Hepatocyte (in vitro differentiated cells): Measurements from ENCODE around the gene CPSF3. TPM values are rescaled to one million over a fixed set of nuclear protein-coding genes. Genes with fewer than 3 reads are reported as not detected.

Experiments
- DNase-seq: peaks from one replicate; pipeline ENCODE4 v3.0.0-alpha.2; 2016; ENCODE audit warnings: low spot score
- H2AFZ ChIP-seq: fragments of 200-600 bp; sonication (generic); 2 replicates; pipeline ENCODE4 v1.6.0; 2016; ENCODE audit warnings: antibody characterized with exemption, mild to moderate bottlenecking
- H3K27ac ChIP-seq: fragments of 200-600 bp; sonication (generic); 2 replicates; pipeline ENCODE4 v1.5.1; 2016; ENCODE audit warnings: mild to moderate bottlenecking
- H3K27me3 ChIP-seq: fragments of 200-600 bp; sonication (generic); 2 replicates; pipeline ENCODE4 v1.6.1; 2016
- H3K36me3 ChIP-seq: fragments of 200-600 bp; sonication (generic); replicated peaks from 2 replicates; pipeline ENCODE4 v1.5.1; 2016; ENCODE audit warnings: low read depth; ENCODE audit not compliant: insufficient read depth
- H3K4me1 ChIP-seq: fragments of 200-600 bp; sonication (generic); 2 replicates; pipeline ENCODE4 v1.5.1; 2016; ENCODE audit warnings: mild to moderate bottlenecking, moderate library complexity; ENCODE audit not compliant: insufficient read depth
- H3K4me2 ChIP-seq: fragments of 200-600 bp; sonication (generic); 2 replicates; pipeline ENCODE4 v1.6.0; 2016
- H3K4me3 ChIP-seq: fragments of 200-600 bp; sonication (generic); 2 replicates; pipeline ENCODE4 v1.5.1; 2016; ENCODE audit warnings: mild to moderate bottlenecking
- H3K79me2 ChIP-seq: fragments of 200-600 bp; sonication (generic); 2 replicates; pipeline ENCODE4 v1.6.0; 2017; ENCODE audit warnings: mild to moderate bottlenecking
- H3K9me2 ChIP-seq: fragments of 200-600 bp; sonication (generic); replicated peaks from 2 replicates; pipeline ENCODE4 v1.6.0; 2017; ENCODE audit warnings: mild to moderate bottlenecking; ENCODE audit not compliant: insufficient read depth
- H3K9me3 ChIP-seq: fragments of 200-600 bp; sonication (generic); 2 replicates; pipeline ENCODE4 v1.5.1; 2016; ENCODE audit warnings: low read depth, mild to moderate bottlenecking
- H4K20me1 ChIP-seq: fragments of 200-600 bp; sonication (generic); 2 replicates; pipeline ENCODE4 v1.6.0; 2016; ENCODE audit warnings: mild to moderate bottlenecking; ENCODE audit not compliant: insufficient read depth, poor library complexity, severe bottlenecking
- EZH2 ChIP-seq: fragments of 200-600 bp; sonication (generic); IDR thresholded peaks from 2 replicates; pipeline ENCODE4 v1.6.1; 2016; ENCODE audit warnings: antibody characterized with exemption, mild to moderate bottlenecking, borderline replicate concordance
- EZH2phosphoT487 ChIP-seq: fragments of 200-600 bp; sonication (generic); IDR thresholded peaks from one replicate; pipeline ENCODE4 v1.6.1; 2018; ENCODE audit warnings: antibody characterized with exemption, mild to moderate bottlenecking, low read depth, moderate library complexity; ENCODE audit not compliant: unreplicated experiment, severe bottlenecking
- WGBS: methylation state at CpG from one replicate; pipeline ENCODE4 v1.1.6; 2016; ENCODE audit warnings: low lambda C conversion rate; ENCODE audit errors: missing lambda C conversion rate; 5-methylcytosine and 5-hydroxymethylcytosine counted together
- polyA plus RNA-seq: library from polyadenylated mRNA; unstranded; fragments of >200 nt; fragmentation: Nextera tagmentation; extraction: Ambion mirVana; gene quantifications from 2 replicates; pipeline ENCODE4 v1.2.1, GENCODE V29; 2016
- total RNA-seq: library from RNA; depleted of rRNA; stranded (reverse); fragments of >200 nt; gene quantifications from 2 replicates; pipeline ENCODE4 v1.2.3, GENCODE V29; 2014
- TF ChIP-seq, protein P1 (sequence below): fragments of 200-600 bp; sonication (generic); IDR thresholded peaks from 2 replicates; pipeline ENCODE4 v1.5.1; 2016; ENCODE audit warnings: antibody characterized with exemption, mild to moderate bottlenecking; ENCODE audit not compliant: poor library complexity

Gene CPSF3
- total and polyA plus RNA-seq, 2 experiments from 2014 or later: 23.9 to 38.7 TPM

GRCh38 chr2:9518163-9518562 is 94.7 kb downstream of the CPSF3 start:
- TF ChIP-seq, protein P1, sequence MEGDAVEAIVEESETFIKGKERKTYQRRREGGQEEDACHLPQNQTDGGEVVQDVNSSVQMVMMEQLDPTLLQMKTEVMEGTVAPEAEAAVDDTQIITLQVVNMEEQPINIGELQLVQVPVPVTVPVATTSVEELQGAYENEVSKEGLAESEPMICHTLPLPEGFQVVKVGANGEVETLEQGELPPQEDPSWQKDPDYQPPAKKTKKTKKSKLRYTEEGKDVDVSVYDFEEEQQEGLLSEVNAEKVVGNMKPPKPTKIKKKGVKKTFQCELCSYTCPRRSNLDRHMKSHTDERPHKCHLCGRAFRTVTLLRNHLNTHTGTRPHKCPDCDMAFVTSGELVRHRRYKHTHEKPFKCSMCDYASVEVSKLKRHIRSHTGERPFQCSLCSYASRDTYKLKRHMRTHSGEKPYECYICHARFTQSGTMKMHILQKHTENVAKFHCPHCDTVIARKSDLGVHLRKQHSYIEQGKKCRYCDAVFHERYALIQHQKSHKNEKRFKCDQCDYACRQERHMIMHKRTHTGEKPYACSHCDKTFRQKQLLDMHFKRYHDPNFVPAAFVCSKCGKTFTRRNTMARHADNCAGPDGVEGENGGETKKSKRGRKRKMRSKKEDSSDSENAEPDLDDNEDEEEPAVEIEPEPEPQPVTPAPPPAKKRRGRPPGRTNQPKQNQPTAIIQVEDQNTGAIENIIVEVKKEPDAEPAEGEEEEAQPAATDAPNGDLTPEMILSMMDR: no peak
- TF ChIP-seq EZH2phosphoT487 (no peak), EZH2 (no peak)
- Histone ChIP-seq H4K20me1 (no peaks in the 10 kb centered on the region), H2AFZ (no peak overlapping the region), H3K79me2 (peaks cover 3% of the 10 kb centered on the region), H3K4me2 (no peak overlapping the region), H3K4me3 (no peak overlapping the region), H3K9me3 (no peaks in the 10 kb centered on the region), H3K36me3 (peaks cover 4% of the 10 kb centered on the region), H3K9me2 (no peaks in the 10 kb centered on the region), H3K27ac (no peak overlapping the region), H3K27me3 (no peaks in the 10 kb centered on the region), H3K4me1 (no peaks in the 10 kb centered on the region)
- 87% methylated on average over 3 of the region's 3 CpGs for WGBS
- no peak for DNase-seq

DNA sequence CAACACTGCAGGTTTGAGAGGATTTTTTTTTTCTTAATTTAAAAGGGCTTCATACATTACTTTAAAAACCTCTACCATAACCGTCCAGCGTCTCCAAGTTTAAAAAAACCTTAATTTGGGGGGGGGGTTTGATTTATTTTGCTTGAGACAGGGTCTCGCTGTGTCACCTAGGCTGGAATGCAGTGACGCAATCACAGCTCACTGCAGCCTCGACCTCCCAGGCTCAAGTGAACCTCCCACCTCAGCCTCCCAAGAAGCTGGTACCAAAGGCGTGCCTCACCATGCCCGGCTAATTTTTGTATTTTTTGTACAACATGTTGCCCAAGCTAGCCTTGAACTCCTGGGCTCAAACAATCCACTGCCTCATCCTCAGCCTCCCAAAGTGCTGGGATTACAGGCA is 95.3 kb downstream of the CPSF3 start:
- TF ChIP-seq EZH2phosphoT487 (no peak), EZH2 (no peak)
- TF ChIP-seq, protein P1: no peak
- H3K4me2 ChIP-seq: no peak overlapping the region

DNA sequence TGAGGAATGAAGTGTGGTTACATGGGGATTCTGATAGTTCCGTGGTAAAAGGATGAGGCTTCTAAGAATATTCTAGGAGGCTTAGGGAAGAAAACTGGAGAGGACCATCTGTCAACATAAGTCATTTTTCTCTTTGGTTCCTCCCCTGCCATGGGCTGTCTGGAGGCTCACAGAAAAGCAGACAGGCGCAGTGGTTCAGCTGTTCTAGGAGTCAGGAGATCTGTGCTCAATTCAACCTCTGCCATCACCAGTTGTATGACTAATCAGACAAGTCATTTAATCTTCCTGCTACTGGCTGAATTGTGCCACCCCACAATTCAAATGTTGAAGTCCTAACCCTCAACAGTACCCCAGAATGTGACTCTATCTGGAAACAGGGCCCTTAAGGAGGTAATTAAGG is 95.8 kb downstream of the CPSF3 start:
- peaks cover 4% of the 10 kb centered on the region for H3K36me3 ChIP-seq
- peaks cover 3% of the 10 kb centered on the region for H3K79me2 ChIP-seq
- TF ChIP-seq EZH2: no peak
- TF ChIP-seq, protein P1: no peak
- no peak for TF ChIP-seq EZH2phosphoT487
- H3K9me2 ChIP-seq: no peaks in the 10 kb centered on the region
- WGBS: 95% methylated on average over 2 of the region's 2 CpGs
- H4K20me1 ChIP-seq: no peaks in the 10 kb centered on the region
- no peak for DNase-seq
- no peak overlapping the region for H2AFZ ChIP-seq
- no peaks in the 10 kb centered on the region for H3K4me1 ChIP-seq
- no peaks in the 10 kb centered on the region for H3K9me3 ChIP-seq
- H3K4me2 ChIP-seq: no peak overlapping the region
- H3K27me3 ChIP-seq: no peaks in the 10 kb centered on the region
- no peak overlapping the region for H3K27ac ChIP-seq
- no peak overlapping the region for H3K4me3 ChIP-seq

More for the DNA sequence above, 95.3 kb downstream of the CPSF3 start:
- H3K9me2 ChIP-seq: no peaks in the 10 kb centered on the region
- H3K4me1 ChIP-seq: no peaks in the 10 kb centered on the region
- no peak for DNase-seq
- H3K9me3 ChIP-seq: no peaks in the 10 kb centered on the region
- H4K20me1 ChIP-seq: no peaks in the 10 kb centered on the region
- peaks cover 3% of the 10 kb centered on the region for H3K79me2 ChIP-seq
- H3K36me3 ChIP-seq: peaks cover 4% of the 10 kb centered on the region
- H3K27me3 ChIP-seq: no peaks in the 10 kb centered on the region
- no peak overlapping the region for H3K4me3 ChIP-seq
- no peak overlapping the region for H2AFZ ChIP-seq
- WGBS: 98% methylated on average over 7 of the region's 7 CpGs
- H3K27ac ChIP-seq: no peak overlapping the region

Other genes starting within 250 kb of the CPSF3 start
- 17.1 and 21.3 TPM in 2 replicates for gene ASAP2, start 216.8 kb upstream of the CPSF3 start, total RNA-seq
- gene ASAP2, start 216.8 kb upstream of the CPSF3 start, polyA plus RNA-seq: 13.7 and 15.4 TPM in 2 replicates
- gene ITGB1BP1, start 126 bp upstream of the CPSF3 start, total RNA-seq: 17.4 and 22.7 TPM in 2 replicates
- 51.8 and 65.2 TPM in 2 replicates for gene ITGB1BP1, start 126 bp upstream of the CPSF3 start, polyA plus RNA-seq
- 31.6 and 44.2 TPM in 2 replicates for gene IAH1, start 50.9 kb downstream of the CPSF3 start, total RNA-seq
- 46.7 and 51.0 TPM in 2 replicates for gene IAH1, start 50.9 kb downstream of the CPSF3 start, polyA plus RNA-seq
- 19.5 and 30.2 TPM in 2 replicates for gene ADAM17, start 132.2 kb downstream of the CPSF3 start, total RNA-seq
- gene ADAM17, start 132.2 kb downstream of the CPSF3 start, polyA plus RNA-seq: 20.5 and 22.0 TPM in 2 replicates
- 302 and 327 TPM in 2 replicates for gene YWHAQ, start 207.3 kb downstream of the CPSF3 start, total RNA-seq
- 361 and 368 TPM in 2 replicates for gene YWHAQ, start 207.3 kb downstream of the CPSF3 start, polyA plus RNA-seq